Hematopoietic multipotent progenitor cell treated with erythropoietin and hydrocortisone succinate and interleukin-3 and kit ligand, for 15 days (in vitro differentiated cells): ENCODE results near the gene VAC14.
A peak's percentile ranks its signal among the peaks of the same experiment; 100 is the strongest.

Experiments
- DNase-seq: peaks from one replicate; pipeline ENCODE4 v3.0.0-alpha.2; 2015; ENCODE audit warnings: low spot score

VAC14 gene

GRCh38 chr16:70692873-70693671 lies 107.9 kb downstream of the VAC14 start:
- DNase-seq = no peak

GRCh38 chr16:70692130-70692872 lies 108.7 kb downstream of the VAC14 start:
- no peak for DNase-seq

GRCh38 chr16:70691223-70692129 lies 109.5 kb downstream of the VAC14 start:
- DNase-seq = no peak

- peak; percentile 9 for DNase-seq
Measured at GRCh38 chr16:70689970-70690891, 110.7 kb downstream of the VAC14 start.

GRCh38 chr16:70689035-70689969 lies 111.7 kb downstream of the VAC14 start:
- DNase-seq = no peak

- DNase-seq = no peak
Measured at GRCh38 chr16:70688246-70688742, 112.7 kb downstream of the VAC14 start.

GRCh38 chr16:70687671-70688245 lies 113.2 kb downstream of the VAC14 start:
- DNase-seq = no peak

- DNase-seq = no peak
Measured at GRCh38 chr16:70687102-70687511, 113.9 kb downstream of the VAC14 start.

GRCh38 chr16:70686376-70687101 lies 114.4 kb downstream of the VAC14 start:
- DNase-seq = no peak

GRCh38 chr16:70685938-70686375 lies 115.0 kb downstream of the VAC14 start, which contains the start of gene MTSS2:
Gene MTSS2 (minus strand): TSS chr16:70686053. CDS start chr16:70685791, 262 bp downstream.
- no peak for DNase-seq

GRCh38 chr16:70685061-70685937 lies 115.7 kb downstream of the VAC14 start:
- no peak for DNase-seq

GRCh38 chr16:70684146-70685060 lies 116.6 kb downstream of the VAC14 start:
- no peak for DNase-seq

GRCh38 chr16:70683146-70683944 lies 117.6 kb downstream of the VAC14 start:
- DNase-seq = no peak

- DNase-seq = peak; percentile 34
Measured at GRCh38 chr16:70682239-70683145, 118.5 kb downstream of the VAC14 start.
